Cardiac muscle cell (in vitro differentiated cells and primary cell): Measurements from ENCODE around the gene OCEL1. TPM values are rescaled to one million over a fixed set of nuclear protein-coding genes. Genes with fewer than 3 reads are reported as not detected.
A peak's percentile ranks its signal among the peaks of the same experiment; 100 is the strongest.

Source experiments
- DNase-seq, 2 donors: peaks; one replicate each; pipeline versions ENCODE4 v3.0.0 to v3.0.0-alpha.2; 2010 to 2017; ENCODE audit warnings: low read depth in 1 of 2, low spot score in 1 of 2
- H3K27ac ChIP-seq: fragments of 200-600 bp; sonication (generic); 2 replicates; pipeline ENCODE4 v1.5.1; 2016
- H3K27me3 ChIP-seq: fragments of 200-600 bp; sonication (generic); 2 replicates; pipeline ENCODE4 v1.6.0; 2016; ENCODE audit warnings: control low read depth
- H3K36me3 ChIP-seq: fragments of 200-600 bp; sonication (generic); 2 replicates; pipeline ENCODE4 v1.5.1; 2016; ENCODE audit warnings: control low read depth
- H3K4me1 ChIP-seq: fragments of 200-600 bp; sonication (generic); 2 replicates; pipeline ENCODE4 v1.8.1; 2017; ENCODE audit warnings: low read depth, mild to moderate bottlenecking, mixed run types
- H3K4me3 ChIP-seq: fragments of 200-600 bp; sonication (generic); 2 replicates; pipeline ENCODE4 v1.5.1; 2016; ENCODE audit warnings: mild to moderate bottlenecking
- H3K9me3 ChIP-seq: fragments of 200-600 bp; sonication (generic); 2 replicates; pipeline ENCODE4 v1.5.1; 2017; ENCODE audit warnings: low read depth, mild to moderate bottlenecking, control low read depth
- polyA plus RNA-seq: library from polyadenylated mRNA; unstranded; fragments of >200 nt; fragmentation: Nextera tagmentation; extraction: Ambion mirVana; gene quantifications from 2 replicates; pipeline ENCODE4 v1.2.1, GENCODE V29; 2016
- total RNA-seq: library from RNA; depleted of rRNA; stranded (reverse); fragments of >200 nt; gene quantifications from 2 replicates; pipeline ENCODE4 v1.2.3, GENCODE V29; 2016
- TF ChIP-seq, protein P1 (sequence below): IDR thresholded peaks from 2 replicates; pipeline ENCODE4 v1.5.1; 2012; ENCODE audit warnings: low read depth, mild to moderate bottlenecking, low read length

Gene OCEL1
- total and polyA plus RNA-seq, 2 experiments from 2014 or later = 14.5 to 31.3 TPM

DNA sequence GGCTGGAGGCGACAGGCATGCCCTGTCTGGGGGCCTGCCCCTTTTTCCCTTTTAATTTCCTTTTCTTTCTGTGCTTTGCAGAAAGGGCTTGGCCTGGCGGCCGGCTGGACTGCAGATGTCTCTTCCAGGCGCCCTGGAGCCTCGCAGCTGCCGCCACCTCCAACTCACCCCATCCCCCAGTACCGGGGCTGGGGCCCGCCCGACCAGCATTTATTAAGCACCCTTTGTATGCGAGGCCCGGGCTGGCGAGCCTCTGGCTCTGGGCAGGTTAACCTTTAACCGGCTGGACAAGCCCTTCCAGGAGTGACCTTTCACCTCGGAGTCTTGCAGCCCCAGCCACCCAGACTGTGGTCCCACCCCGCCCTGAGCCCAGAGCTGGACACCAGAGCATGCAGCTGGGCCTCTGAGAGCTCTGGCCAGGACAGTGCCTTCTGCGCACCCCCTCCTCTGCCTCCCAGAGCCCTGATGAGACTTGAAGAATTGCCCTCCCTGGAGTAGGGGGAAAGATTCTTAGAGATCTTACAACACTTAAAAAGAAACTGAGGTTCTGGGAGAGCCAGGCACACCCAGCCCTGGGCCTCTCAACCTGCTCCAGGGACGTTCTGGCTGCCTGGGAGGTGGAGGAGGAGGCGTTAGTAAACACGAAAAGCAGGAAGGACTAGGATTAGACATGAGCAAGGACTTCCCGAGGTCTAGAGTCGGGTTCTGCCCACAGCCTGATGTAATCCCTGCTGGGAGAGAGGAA is 20.8 kb downstream of the OCEL1 start:
- TF ChIP-seq, protein P1, sequence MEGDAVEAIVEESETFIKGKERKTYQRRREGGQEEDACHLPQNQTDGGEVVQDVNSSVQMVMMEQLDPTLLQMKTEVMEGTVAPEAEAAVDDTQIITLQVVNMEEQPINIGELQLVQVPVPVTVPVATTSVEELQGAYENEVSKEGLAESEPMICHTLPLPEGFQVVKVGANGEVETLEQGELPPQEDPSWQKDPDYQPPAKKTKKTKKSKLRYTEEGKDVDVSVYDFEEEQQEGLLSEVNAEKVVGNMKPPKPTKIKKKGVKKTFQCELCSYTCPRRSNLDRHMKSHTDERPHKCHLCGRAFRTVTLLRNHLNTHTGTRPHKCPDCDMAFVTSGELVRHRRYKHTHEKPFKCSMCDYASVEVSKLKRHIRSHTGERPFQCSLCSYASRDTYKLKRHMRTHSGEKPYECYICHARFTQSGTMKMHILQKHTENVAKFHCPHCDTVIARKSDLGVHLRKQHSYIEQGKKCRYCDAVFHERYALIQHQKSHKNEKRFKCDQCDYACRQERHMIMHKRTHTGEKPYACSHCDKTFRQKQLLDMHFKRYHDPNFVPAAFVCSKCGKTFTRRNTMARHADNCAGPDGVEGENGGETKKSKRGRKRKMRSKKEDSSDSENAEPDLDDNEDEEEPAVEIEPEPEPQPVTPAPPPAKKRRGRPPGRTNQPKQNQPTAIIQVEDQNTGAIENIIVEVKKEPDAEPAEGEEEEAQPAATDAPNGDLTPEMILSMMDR = no peak
- Histone ChIP-seq H3K27ac (peak overlapping the region; percentile 88), H3K4me3 (peak overlapping the region; percentile 39), H3K27me3 (no peaks in the 10 kb centered on the region), H3K36me3 (no peaks in the 10 kb centered on the region), H3K9me3 (no peaks in the 10 kb centered on the region), H3K4me1 (peaks cover 26% of the 10 kb centered on the region)
- DNase-seq = peak in 1 of 2 donors; percentile 29

DNA sequence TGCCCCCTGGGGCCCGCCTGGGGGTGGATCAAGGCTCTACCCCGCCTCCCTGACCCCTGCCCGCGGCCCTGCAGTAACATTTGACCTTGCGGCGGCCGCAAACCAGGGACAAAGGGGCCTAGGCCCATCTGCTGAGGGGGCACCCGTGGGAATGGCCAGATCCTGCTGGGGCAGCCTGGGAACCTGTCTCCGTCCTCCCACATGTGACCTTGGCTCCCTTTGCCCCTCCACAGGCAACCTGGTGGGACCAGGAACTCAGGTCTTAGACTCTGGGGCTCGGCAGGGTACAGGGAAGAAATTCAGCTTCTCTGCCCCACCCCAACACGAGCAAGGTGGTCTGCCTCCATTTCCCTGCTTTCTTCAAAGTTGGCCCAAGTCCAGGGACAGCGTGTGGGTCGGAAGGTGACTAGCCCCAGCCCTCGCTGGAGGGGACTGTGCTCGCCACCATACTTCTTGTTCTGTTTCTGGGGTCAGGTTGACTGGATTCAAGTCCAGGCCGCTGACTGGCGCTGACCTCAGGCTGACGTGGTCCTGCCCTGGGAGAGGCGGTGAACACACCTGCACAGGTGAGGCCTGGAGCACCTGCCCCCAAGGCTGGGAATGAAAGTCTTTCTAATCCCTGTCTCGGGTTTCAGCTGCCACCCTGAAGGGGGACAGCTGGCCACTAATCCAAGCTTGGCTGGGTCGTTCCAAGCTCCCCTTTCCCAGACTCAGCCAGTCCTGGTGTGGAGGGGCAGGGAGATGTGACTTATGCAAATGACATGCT is 22.2 kb downstream of the OCEL1 start:
- Histone ChIP-seq H3K27me3 (no peaks in the 10 kb centered on the region), H3K9me3 (no peaks in the 10 kb centered on the region), H3K4me1 (peaks cover 25% of the 10 kb centered on the region), H3K36me3 (no peaks in the 10 kb centered on the region), H3K27ac (peak overlapping the region; percentile 76), H3K4me3 (no peak overlapping the region)
- DNase-seq = no peak
- TF ChIP-seq, protein P1 = no peak

DNA sequence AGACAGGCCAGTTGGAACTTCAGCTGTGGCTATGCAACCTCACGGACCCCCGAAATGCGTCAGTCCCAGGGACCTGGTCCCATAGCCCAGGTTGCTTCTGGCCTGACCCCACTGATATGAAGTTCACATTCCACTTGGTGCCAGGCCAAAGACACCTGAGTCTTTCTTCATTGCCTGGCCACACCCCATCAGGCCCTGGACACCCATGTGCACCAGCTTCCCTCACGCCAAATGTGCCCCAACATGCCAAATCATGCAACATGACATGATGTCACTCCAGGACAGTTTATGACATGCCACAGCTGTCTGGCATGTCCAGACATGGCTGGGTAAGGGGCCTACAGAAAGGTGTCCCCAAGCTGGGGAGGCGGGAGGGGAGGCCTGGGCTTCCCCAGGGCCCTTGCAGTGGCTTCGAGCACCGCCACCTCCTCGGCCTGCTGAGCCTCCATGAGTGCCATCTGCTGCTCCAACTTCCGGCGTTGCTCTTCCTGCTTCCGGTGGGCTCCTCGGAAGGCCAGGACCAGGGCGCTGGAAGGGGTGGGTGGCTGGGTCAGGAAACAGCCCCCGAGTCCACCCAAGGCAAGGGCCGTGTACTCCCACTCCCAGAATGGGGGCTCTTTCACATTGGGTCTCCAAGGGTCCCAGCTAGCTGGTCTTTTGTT is 24.0 kb downstream of the OCEL1 start:
- peaks cover 20% of the 10 kb centered on the region for H3K4me1 ChIP-seq
- no peaks in the 10 kb centered on the region for H3K36me3 ChIP-seq
- H3K27ac ChIP-seq = no peak overlapping the region
- TF ChIP-seq, protein P1 = no peak
- no peaks in the 10 kb centered on the region for H3K9me3 ChIP-seq
- DNase-seq = no peak
- no peak overlapping the region for H3K4me3 ChIP-seq
- H3K27me3 ChIP-seq = no peaks in the 10 kb centered on the region

DNA sequence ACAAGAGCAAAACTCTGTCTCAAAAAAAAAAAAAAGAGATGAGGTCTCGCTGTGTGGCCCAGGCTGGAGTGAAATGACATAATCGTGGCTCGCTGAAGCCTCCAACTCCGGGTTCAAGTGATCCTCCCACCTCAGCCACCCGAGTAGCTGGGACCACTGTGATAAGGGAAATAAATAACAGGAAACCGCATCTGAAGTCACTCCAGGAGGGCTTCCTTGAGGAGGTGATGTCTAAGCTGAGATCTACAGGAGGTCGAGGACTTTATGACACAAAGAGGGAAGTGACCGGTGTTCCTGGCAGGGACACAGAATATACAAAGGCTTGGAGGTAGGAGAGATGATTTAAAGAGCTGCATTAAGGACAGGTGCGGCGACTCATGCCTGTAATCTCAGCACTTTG is 28.6 kb downstream of the OCEL1 start:
- Histone ChIP-seq H3K27ac (no peak overlapping the region), H3K4me1 (no peaks in the 10 kb centered on the region), H3K36me3 (no peaks in the 10 kb centered on the region), H3K9me3 (no peaks in the 10 kb centered on the region), H3K4me3 (no peak overlapping the region), H3K27me3 (no peaks in the 10 kb centered on the region)
- TF ChIP-seq, protein P1 = no peak
- DNase-seq = no peak

DNA sequence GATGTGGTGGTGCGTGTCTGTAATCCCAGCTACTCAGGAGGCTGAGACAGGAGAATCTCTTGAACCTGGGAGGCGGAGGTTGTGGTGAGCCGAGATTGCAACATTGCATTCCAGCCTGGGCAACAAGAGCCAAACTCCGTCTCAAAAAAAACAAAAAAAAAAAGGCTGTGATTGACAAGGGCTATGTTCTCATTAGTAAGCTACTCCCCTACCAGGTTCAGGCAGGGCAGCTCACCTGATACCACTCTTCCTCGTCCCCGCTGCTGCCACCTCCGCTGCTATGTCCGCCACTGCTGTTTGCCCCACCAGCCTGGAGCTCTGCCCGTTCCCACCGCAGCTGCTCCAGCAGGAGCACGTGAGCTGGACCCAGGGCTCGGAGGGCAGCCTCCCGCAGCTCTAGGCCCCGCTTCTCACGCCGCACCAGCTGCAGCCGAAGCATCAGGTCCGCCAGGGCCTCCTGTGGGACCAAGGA is 29.2 kb downstream of the OCEL1 start:
- H3K4me3 ChIP-seq = no peak overlapping the region
- H3K36me3 ChIP-seq = no peaks in the 10 kb centered on the region
- no peaks in the 10 kb centered on the region for H3K9me3 ChIP-seq
- no peak overlapping the region for H3K27ac ChIP-seq
- peak in 1 of 2 donors; percentile 60 for DNase-seq
- H3K4me1 ChIP-seq = no peaks in the 10 kb centered on the region
- TF ChIP-seq, protein P1 = no peak
- no peaks in the 10 kb centered on the region for H3K27me3 ChIP-seq
